ENCODE data around the gene TMEM184B. TPM values are rescaled to one million over a fixed set of nuclear protein-coding genes. Genes with fewer than 3 reads are reported as not detected.

TMEM184B gene
- total and polyA plus RNA-seq, 5 donors, result 32.2 to 55.8 (median 49.2) TPM

DNA sequence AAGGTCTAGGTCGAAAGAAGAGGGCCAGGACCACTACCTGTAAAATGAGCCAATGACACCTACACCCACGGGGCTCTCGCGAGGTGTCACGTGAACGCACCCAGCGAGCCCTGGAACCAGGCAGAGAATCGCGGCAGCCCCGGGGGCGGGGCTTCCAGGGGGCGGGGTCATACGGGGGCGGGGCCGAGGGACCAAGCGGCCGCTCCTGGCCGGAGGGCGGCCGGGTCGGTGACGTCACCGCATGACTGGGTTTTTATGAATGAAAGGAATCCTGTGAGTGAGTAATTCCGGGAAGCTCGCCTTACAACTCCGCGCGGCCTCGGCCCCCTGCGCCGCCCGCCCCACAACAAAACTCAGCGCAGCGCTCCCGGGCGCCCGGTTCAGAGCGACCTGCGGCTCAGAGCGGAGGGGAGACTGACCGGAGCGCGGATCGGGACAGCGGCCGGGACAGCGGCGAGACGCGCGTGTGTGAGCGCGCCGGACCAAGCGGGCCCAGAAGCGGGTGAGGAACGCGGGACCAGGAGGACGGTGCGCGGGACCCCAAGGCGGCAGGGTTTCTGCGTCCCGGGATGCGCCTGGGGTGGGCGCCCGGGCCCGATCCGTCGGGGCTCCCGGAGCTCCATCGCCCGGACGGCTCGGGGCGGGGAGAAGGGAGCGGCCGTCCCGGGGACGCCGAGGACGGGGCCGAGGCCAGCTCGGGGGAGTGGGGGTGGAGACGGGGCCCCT, 70.9 kb downstream of the TMEM184B start, which contains the start of gene MAFF:
MAFF (plus strand) TSS at position 284 of the 726 bp plus-strand sequence. CDS start 11,860 bp downstream, outside the sequence.
- intact Hi-C loops (cut with DNase I), result loop anchor here in 1 of 4 donors (10.0 kb wide), 1 partner anchor 87 kb away; the partner anchor contains the start of gene BAIAP2L2
- Histone ChIP-seq H3K4me1 (ENCODE audit: control insufficient read depth, insufficient read depth, low read length) (peaks cover 15% of the 10 kb centered on the region), H3K4me3 (ENCODE audit: low read length) (peak within 1 kb of the TSS; percentile 68), H3K27ac (ENCODE audit: low read length) (peak within 1 kb of the TSS; percentile 99), H3K27me3 (ENCODE audit: control insufficient read depth, insufficient read depth) (no peaks in the 10 kb centered on the region), H3K9me3 (ENCODE audit: control insufficient read depth, low read length) (no peaks in the 10 kb centered on the region)
- under 1% methylated on average over 85 of the region's 85 CpGs for WGBS
- peak; percentile 80 to 84 for ATAC-seq
- DNase-seq, result peak; percentile 98 to 99 (median 98)

DNA sequence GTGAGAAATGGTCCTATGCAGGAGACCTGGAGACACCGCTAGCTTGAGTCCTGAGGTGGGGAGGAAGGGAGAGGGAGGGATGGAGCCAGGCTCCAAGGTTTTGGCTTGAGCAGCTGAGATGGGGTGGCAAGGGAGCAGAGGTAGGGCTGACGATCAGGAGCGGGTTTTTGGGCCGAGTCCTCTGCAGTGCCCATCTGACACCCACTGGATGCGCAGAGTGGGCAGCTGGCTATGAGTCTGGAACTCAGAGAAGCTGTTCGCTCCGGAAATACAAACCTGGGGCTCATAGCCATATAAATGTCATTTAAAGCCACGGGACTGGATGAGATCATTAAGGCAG, 71.5 kb downstream of the TMEM184B start:
- intact Hi-C loops (cut with DNase I), result loop anchor here in 1 of 4 donors (10.0 kb wide), 1 partner anchor 87 kb away; the partner anchor contains the start of gene BAIAP2L2
- ATAC-seq (peak in 1 of 2 donors; percentile 1), DNase-seq (peak in 1 of 3 donors; percentile 75)
- Histone ChIP-seq H3K27me3 (ENCODE audit: control insufficient read depth, insufficient read depth) (no peaks in the 10 kb centered on the region), H3K4me1 (ENCODE audit: control insufficient read depth, insufficient read depth, low read length) (peaks cover 15% of the 10 kb centered on the region), H3K4me3 (ENCODE audit: low read length) (peak overlapping the region; percentile 34), H3K27ac (ENCODE audit: low read length) (peak overlapping the region; percentile 69), H3K9me3 (ENCODE audit: control insufficient read depth, low read length) (no peaks in the 10 kb centered on the region)
- 19% methylated on average over 8 of the region's 8 CpGs for WGBS

DNA sequence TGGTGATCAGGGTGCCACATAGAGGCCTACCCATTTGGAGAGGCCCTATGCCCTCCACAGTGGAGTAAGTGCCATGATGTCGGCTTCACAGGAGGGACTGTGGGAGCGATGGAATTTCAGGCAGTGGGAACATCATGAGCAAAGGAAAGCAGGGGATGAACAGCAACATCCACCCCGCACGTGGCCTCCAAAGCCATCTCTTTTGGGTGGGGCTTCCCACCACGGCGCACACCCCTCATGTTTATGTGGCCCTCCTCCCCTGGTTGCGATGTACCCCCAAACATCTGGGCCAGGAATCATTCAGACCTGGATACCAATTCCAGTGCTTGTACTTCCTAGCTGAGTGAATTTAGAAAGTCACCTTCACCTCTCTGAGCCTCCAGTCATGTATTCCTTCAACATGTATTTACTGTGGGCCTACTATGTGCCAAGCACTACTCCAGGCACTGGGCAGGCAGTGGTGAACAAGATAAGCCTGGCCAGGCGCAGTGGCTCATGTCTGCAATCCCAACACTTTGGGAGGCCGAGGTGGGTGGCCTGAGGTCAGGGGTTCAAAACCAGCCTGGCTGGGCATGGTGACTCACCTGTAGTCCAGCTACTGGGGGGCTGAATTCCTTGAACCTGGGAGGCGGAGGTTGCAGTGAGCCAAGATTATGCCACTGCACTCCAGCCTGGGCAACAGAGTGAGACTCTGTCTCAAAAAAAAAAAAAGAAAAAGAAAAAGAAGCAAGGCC, 72.8 kb downstream of the TMEM184B start:
- WGBS, result 92% methylated on average over 10 of the region's 10 CpGs
- Histone ChIP-seq H3K9me3 (ENCODE audit: control insufficient read depth, low read length) (no peaks in the 10 kb centered on the region), H3K27me3 (ENCODE audit: control insufficient read depth, insufficient read depth) (no peaks in the 10 kb centered on the region), H3K4me3 (ENCODE audit: low read length) (no peak overlapping the region), H3K27ac (ENCODE audit: low read length) (no peak overlapping the region), H3K4me1 (ENCODE audit: control insufficient read depth, insufficient read depth, low read length) (peaks cover 10% of the 10 kb centered on the region)
- peak in 1 of 3 donors; percentile 32 for DNase-seq
- no peak for ATAC-seq
- intact Hi-C loops (cut with DNase I), result loop anchor here in 1 of 4 donors (10.0 kb wide), 1 partner anchor 85 kb away; the partner anchor contains the start of gene BAIAP2L2

- intact Hi-C loops (cut with DNase I), result no loop called here
- H3K27me3 ChIP-seq (ENCODE audit: control insufficient read depth, insufficient read depth), result no peaks in the 10 kb centered on the region
- ATAC-seq, result no peak
- H3K4me1 ChIP-seq (ENCODE audit: control insufficient read depth, insufficient read depth, low read length), result peaks cover 6% of the 10 kb centered on the region
- H3K27ac ChIP-seq (ENCODE audit: low read length), result no peak overlapping the region
- H3K9me3 ChIP-seq (ENCODE audit: control insufficient read depth, low read length), result no peaks in the 10 kb centered on the region
- peak; percentile 73 to 88 (median 78) for DNase-seq
- WGBS, result 65% methylated on average over 19 of the region's 19 CpGs
- no peak overlapping the region for H3K4me3 ChIP-seq (ENCODE audit: low read length)
These were observed 75.9 kb downstream of the TMEM184B start for GRCh38 chr22:38196791-38197419.

DNA sequence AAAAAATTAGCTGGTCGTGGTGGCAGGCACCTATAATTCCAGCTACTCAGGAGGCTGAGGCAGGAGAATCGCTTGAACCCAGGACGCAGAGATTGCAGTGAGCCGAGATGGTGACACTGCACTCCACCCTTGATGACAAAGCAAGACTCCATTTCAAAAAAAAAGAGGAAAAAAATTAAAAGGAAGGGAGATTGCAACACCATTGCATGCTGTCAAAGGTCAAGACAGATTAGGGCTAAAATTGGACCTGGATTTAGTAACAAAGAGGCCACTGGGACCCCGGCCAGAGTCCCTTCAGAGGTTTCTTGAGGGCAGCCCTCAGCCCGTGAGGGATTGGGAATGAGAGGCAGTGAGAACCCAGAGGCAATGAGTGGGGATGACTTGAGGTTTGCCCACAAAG, 79.2 kb downstream of the TMEM184B start:
- Histone ChIP-seq H3K27ac (ENCODE audit: low read length) (no peak overlapping the region), H3K27me3 (ENCODE audit: control insufficient read depth, insufficient read depth) (no peaks in the 10 kb centered on the region), H3K4me3 (ENCODE audit: low read length) (no peak overlapping the region), H3K4me1 (ENCODE audit: control insufficient read depth, insufficient read depth, low read length) (peaks cover 6% of the 10 kb centered on the region), H3K9me3 (ENCODE audit: control insufficient read depth, low read length) (no peaks in the 10 kb centered on the region)
- DNase-seq (peak; percentile 79 to 88 (median 88)), ATAC-seq (peak; percentile 67 to 84)
- intact Hi-C loops (cut with DNase I), result no loop called here
- WGBS, result 46% methylated on average over 6 of the region's 6 CpGs

DNA sequence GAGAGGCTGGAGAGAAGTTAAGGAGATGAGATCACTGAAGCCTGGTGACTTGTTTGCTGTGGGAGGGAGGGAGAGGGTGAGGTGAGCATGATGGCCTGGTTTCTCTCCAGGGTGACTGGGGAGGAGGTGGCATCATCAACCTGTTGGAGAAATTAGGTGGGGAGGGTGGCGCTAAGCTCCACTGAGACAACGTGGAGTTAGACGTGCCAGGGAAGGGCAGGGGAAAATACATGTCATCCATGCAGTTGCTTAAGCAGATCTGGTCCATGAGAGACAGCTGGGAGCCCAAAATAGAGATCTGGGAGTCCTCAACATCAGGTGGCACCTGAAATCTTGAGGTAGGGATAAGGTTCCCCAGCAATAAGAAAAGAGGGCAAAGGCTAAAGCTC, 80.3 kb downstream of the TMEM184B start:
- H3K9me3 ChIP-seq (ENCODE audit: control insufficient read depth, low read length), result no peaks in the 10 kb centered on the region
- 91% methylated on average over 3 of the region's 3 CpGs for WGBS
- no peak overlapping the region for H3K27ac ChIP-seq (ENCODE audit: low read length)
- peaks cover 6% of the 10 kb centered on the region for H3K4me1 ChIP-seq (ENCODE audit: control insufficient read depth, insufficient read depth, low read length)
- H3K4me3 ChIP-seq (ENCODE audit: low read length), result no peak overlapping the region
- no peaks in the 10 kb centered on the region for H3K27me3 ChIP-seq (ENCODE audit: control insufficient read depth, insufficient read depth)
- ATAC-seq, result no peak
- peak in 1 of 3 donors; percentile 11 for DNase-seq
- intact Hi-C loops (cut with DNase I), result no loop called here

GRCh38 chr22:38191731-38192474, 80.9 kb downstream of the TMEM184B start:
- DNase-seq (peak in 1 of 3 donors; percentile 12), ATAC-seq (no peak)
- no peak overlapping the region for H3K4me3 ChIP-seq (ENCODE audit: low read length)
- H3K27me3 ChIP-seq (ENCODE audit: control insufficient read depth, insufficient read depth), result no peaks in the 10 kb centered on the region
- WGBS, result 78% methylated on average over 10 of the region's 10 CpGs
- H3K4me1 ChIP-seq (ENCODE audit: control insufficient read depth, insufficient read depth, low read length), result peaks cover 6% of the 10 kb centered on the region
- no peaks in the 10 kb centered on the region for H3K9me3 ChIP-seq (ENCODE audit: control insufficient read depth, low read length)
- intact Hi-C loops (cut with DNase I), result no loop called here
- no peak overlapping the region for H3K27ac ChIP-seq (ENCODE audit: low read length)

- DNase-seq, result peak in 1 of 3 donors; percentile 45
- Histone ChIP-seq H3K4me3 (ENCODE audit: low read length) (no peak overlapping the region), H3K9me3 (ENCODE audit: control insufficient read depth, low read length) (no peaks in the 10 kb centered on the region), H3K4me1 (ENCODE audit: control insufficient read depth, insufficient read depth, low read length) (peaks cover 6% of the 10 kb centered on the region), H3K27me3 (ENCODE audit: control insufficient read depth, insufficient read depth) (no peaks in the 10 kb centered on the region), H3K27ac (ENCODE audit: low read length) (no peak overlapping the region)
- intact Hi-C loops (cut with DNase I), result no loop called here
- no peak for ATAC-seq
- WGBS, result 92% methylated on average over 14 of the region's 14 CpGs
These were observed 81.8 kb downstream of the TMEM184B start for GRCh38 chr22:38191055-38191454.

GRCh38 chr22:38190581-38190980, 82.2 kb downstream of the TMEM184B start:
- Histone ChIP-seq H3K4me3 (ENCODE audit: low read length) (no peak overlapping the region), H3K27me3 (ENCODE audit: control insufficient read depth, insufficient read depth) (no peaks in the 10 kb centered on the region), H3K9me3 (ENCODE audit: control insufficient read depth, low read length) (no peaks in the 10 kb centered on the region), H3K27ac (ENCODE audit: low read length) (no peak overlapping the region), H3K4me1 (ENCODE audit: control insufficient read depth, insufficient read depth, low read length) (peaks cover 6% of the 10 kb centered on the region)
- ATAC-seq (no peak), DNase-seq (no peak)
- intact Hi-C loops (cut with DNase I), result no loop called here
- WGBS, result 62% methylated on average over 6 of the region's 6 CpGs

- Histone ChIP-seq H3K9me3 (ENCODE audit: control insufficient read depth, low read length) (no peaks in the 10 kb centered on the region), H3K27me3 (ENCODE audit: control insufficient read depth, insufficient read depth) (no peaks in the 10 kb centered on the region), H3K4me1 (ENCODE audit: control insufficient read depth, insufficient read depth, low read length) (peaks cover 6% of the 10 kb centered on the region), H3K27ac (ENCODE audit: low read length) (no peak overlapping the region), H3K4me3 (ENCODE audit: low read length) (no peak overlapping the region)
- WGBS, result 84% methylated on average over 3 of the region's 3 CpGs
- DNase-seq, result no peak
- intact Hi-C loops (cut with DNase I), result no loop called here
- ATAC-seq, result no peak
These were observed 83.7 kb downstream of the TMEM184B start for GRCh38 chr22:38189104-38189503.

Data from right cardiac atrium (tissue), 5 donors.